LNCAP (cell line): ENCODE results near the gene PGR.

Experiments used
- CTCF ChIP-seq: fragments of 450-650 bp; IDR thresholded peaks from 2 replicates; pipeline ENCODE4 v1.5.1; 2017; ENCODE audit warnings: mild to moderate bottlenecking

Gene PGR

DNA sequence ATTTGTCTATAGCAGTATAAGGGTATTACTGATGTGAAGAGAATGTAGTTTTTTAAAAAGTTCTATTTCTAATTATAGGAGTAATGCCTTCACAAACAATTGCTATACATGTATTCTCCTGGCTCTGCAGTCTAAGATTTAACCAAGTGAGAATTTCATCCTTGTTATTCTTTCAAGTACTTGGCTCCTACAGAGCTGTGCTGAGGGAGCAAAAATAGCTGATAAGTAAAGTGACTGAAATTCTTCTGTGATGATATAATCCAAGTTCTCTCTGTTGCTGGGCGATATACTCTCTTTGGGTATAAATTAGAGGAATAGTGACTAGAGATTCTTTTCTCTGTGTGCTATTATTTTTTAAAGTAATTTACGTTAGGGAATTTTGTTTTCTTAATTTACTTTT is 68.0 kb downstream of the PGR start:
- no peak for TF ChIP-seq CTCF

- TF ChIP-seq CTCF, result no peak
These were observed 70.3 kb downstream of the PGR start for GRCh38 chr11:101059331-101059730.

GRCh38 chr11:101053492-101053891 is 76.1 kb downstream of the PGR start:
- TF ChIP-seq CTCF, result no peak

GRCh38 chr11:101051677-101052076 is 77.9 kb downstream of the PGR start:
- no peak for TF ChIP-seq CTCF

DNA sequence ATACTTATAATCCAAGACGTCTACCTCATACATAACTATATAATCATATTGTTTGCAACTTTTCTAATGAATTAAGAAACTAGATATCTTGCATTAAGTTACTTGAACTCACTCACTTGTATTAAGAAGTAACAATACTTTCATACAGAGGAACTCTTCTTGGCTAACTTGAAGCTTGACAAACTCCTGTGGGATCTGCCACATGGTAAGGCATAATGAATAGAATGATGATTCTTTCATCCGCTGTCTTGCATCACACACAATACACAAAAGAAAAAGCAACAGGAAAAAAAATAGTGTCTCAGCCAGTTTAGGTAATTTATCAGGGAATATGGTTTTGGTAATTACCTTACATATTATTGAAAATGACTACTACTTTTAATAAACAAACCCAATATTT is 79.8 kb downstream of the PGR start:
- no peak for TF ChIP-seq CTCF

DNA sequence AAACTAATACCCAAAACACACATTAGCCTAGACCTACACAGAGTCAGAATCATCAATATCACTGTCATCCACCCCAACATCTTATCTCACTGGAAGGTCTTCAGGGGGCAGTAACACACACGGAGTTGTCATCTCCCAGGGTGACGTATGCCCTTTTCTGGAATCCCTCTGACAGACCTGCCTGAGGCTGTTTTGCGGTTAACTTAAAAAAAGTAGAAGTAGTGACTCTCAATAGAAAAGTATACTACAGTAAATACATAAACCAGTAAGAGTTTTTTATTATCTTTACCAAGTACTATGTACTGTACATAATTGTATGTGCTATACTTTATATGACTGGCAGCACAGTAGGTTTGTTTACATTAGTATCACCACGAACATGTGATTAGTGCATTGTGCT is 80.5 kb downstream of the PGR start:
- TF ChIP-seq CTCF, result no peak

GRCh38 chr11:101048479-101048878 is 81.1 kb downstream of the PGR start:
- TF ChIP-seq CTCF, result no peak

DNA sequence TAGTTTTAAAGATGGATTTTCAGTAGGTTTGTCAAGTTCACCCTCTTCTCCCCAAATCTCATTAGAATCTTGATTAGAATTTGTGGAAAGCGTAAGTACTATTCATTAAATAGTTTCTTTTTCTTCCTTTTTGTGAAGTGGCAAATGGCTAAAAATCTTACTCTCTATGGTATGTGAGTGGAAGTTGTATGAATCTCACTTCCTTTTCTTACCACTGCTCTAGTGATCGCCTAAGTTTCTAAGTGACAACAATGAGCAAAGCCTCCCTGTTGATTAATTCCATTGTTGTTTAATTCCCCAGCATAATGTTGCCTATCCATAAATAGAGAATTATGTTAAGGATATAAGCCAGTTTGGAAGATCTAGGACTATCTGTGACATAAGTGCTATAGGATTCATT is 82.7 kb downstream of the PGR start:
- no peak for TF ChIP-seq CTCF
